ENCODE results near the gene BABAM2. TPM values are rescaled to one million over a fixed set of nuclear protein-coding genes. Genes with fewer than 3 reads are reported as not detected.
A peak's percentile ranks its signal among the peaks of the same experiment; 100 is the strongest.

Gene BABAM2
- total RNA-seq, 1 donor from 2014 or later: 29.5 TPM

- no peak for ATAC-seq
These were observed 445.9 kb downstream of the BABAM2 start for GRCh38 chr2:28336264-28336980.

- ATAC-seq: no peak
These were observed 446.6 kb downstream of the BABAM2 start for GRCh38 chr2:28336982-28337627.

GRCh38 chr2:28338046-28338817 is 447.7 kb downstream of the BABAM2 start:
- ATAC-seq: peak; percentile 61

- peak; percentile 65 for ATAC-seq
These were observed 448.3 kb downstream of the BABAM2 start for GRCh38 chr2:28338831-28339321.

- ATAC-seq: no peak
These were observed 449.1 kb downstream of the BABAM2 start for GRCh38 chr2:28339516-28340175.

GRCh38 chr2:28340312-28341202 is 450.0 kb downstream of the BABAM2 start:
- no peak for ATAC-seq

GRCh38 chr2:28341208-28341891 is 450.8 kb downstream of the BABAM2 start:
- ATAC-seq: peak; percentile 27

GRCh38 chr2:28342081-28342967 is 451.8 kb downstream of the BABAM2 start:
- no peak for ATAC-seq

GRCh38 chr2:28343184-28343942 is 452.8 kb downstream of the BABAM2 start:
- ATAC-seq: no peak

- no peak for ATAC-seq
These were observed 453.6 kb downstream of the BABAM2 start for GRCh38 chr2:28343971-28344715.

GRCh38 chr2:28344756-28345373 is 454.3 kb downstream of the BABAM2 start:
- no peak for ATAC-seq

GRCh38 chr2:28345619-28346018 is 455.1 kb downstream of the BABAM2 start:
- ATAC-seq: no peak

- ATAC-seq: no peak
These were observed 456.1 kb downstream of the BABAM2 start for GRCh38 chr2:28346587-28346986.

- ATAC-seq: peak; percentile 11
These were observed 456.7 kb downstream of the BABAM2 start for GRCh38 chr2:28347193-28347592.

- no peak for ATAC-seq
These were observed 457.1 kb downstream of the BABAM2 start for GRCh38 chr2:28347596-28347995.

GRCh38 chr2:28348149-28348567 is 457.6 kb downstream of the BABAM2 start:
- no peak for ATAC-seq

- ATAC-seq: no peak
These were observed 458.4 kb downstream of the BABAM2 start for GRCh38 chr2:28348921-28349320.

Data from esophagus mucosa (tissue), 1 donor.